GM19452 (cell line): Measurements from ENCODE around the gene MAGI2.

ENCODE experiments used
- ATAC-seq: cut with Tn5 transposase; IDR thresholded peaks from one replicate; pipeline ENCODE4 v1.9.1; 2021; ENCODE audit not compliant: unreplicated experiment

The MAGI2 gene

DNA sequence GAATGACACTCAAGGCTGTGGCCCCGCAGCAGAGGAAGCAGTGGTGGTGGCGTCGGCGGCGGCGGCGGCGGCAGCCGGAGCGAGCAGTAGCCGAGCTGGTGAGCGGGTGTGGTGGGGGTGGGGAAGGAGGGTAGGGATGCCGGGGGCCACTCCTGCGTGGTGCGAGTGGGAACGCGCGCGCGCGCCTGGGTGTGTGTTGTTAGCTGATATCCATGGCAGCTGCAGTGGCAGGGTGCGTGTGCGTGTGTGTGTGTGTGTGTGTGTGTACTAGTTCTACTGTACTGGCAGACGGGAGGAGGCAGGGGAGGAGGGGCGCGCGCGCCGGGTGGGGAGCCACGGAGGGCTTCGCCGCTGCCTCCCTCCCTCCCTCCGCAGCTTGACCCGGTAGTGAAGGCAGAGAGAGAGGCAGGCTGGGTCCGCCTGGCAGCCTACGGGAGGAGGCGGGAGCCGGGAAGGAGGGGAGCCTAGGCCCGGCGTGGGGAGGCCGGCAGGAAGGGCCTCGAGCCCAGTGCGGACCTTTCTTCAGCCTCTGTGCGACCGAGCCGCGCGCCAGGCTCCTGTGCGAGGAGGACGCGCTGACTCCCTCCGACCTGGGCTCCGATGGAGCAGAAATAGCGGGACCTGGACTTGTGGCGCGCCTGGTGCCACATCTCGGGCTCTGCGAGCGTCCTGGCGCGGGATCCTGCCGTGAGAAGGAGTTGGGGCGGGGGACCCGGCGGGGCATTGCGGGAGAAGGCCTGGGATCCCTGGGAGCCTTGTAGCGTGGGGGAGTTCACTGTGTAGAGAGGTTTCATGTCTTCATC lies at the start of gene MAGI2:
TSS of gene MAGI2 (minus strand) at position 110 of the 803 bp plus-strand sequence. CDS start 347 bp downstream, outside the sequence.
- no peak for ATAC-seq

DNA sequence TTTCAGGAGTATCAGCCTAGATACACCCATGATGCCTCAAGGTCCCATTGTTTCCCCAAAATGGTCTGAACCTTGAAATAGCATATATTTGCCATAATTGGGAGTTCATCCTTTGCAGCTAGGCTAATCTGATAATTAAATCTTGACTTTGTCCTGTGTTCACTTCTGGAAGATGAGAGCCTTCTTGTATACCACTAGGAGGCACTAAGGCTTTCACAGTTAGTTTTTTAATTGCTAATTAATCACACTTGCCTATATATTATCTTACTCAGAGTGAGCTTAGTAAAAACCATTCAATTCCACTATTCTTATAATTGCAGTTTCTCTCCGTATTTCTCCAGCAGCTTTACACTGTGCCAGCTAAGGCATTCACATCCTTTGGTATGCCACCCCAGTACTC lies 48.7 kb upstream of the MAGI2 start:
- no peak for ATAC-seq

DNA sequence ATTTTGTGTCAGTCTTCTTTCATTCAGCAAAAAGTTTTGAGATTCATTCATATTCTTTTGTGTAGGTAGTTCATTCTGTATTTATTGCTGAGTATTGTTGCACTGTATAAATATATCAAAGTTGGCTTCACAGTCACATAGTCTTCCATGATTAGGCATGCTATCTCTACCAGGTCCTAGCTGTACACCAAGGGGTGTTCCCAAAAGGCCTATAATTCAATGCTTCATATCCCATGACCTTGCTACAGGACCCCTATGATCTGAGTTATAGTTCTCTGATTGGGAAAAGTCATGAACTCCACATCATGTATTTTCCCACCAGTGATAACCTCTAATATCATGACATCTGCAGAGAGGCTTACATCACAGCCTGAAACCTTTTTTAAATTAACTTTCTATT lies 47.3 kb upstream of the MAGI2 start:
- no peak for ATAC-seq

DNA sequence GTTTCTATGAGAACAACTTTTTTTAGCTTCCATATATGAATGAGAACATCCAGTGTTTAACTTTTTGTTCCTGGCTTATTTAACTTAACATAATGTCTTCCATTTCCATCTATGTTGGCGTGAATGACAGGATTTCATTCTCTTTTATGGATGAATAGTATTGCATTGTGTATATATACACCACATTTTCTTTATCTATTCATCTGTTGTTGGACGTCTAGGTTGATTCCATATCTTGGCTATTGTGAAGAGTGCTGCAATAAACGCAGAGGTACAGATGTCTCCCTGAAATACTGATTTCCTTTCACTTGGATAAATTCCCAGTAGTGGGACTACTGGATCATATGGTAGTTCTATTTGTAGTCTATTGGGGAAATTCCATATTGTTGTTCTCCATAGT lies 44.3 kb upstream of the MAGI2 start:
- no peak for ATAC-seq

DNA sequence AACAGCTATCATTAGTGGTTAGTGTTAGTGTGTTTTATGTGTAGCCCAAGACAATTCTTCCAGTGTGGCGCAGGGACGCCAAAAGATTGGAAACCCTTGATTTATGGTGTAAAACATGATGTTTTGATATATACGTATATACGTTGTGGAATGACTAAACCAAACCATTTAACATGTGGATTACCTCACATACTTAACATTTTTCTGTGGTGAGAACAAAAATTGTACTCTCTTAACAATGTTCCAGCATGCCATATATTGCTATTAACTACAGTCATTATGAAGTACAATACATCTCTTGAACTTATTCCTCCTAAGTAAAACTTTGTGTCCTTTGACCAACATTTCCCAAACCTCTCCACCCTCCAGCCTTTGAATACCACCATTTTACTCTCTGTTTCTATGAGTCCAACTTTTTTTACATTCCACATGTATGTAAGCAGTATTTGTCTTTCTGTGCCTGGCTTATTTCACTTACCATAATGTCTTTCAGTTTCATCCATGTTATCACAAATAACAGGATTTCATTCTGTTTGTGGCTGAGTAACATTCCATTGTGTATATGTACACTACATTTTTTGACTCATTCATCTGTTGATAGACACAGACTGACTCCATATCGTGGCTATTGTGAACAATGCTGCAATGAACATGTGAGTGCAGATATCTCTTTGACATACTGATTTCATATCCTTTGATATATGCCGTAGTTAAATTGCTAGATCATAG lies 42.2 kb upstream of the MAGI2 start:
- ATAC-seq = no peak

DNA sequence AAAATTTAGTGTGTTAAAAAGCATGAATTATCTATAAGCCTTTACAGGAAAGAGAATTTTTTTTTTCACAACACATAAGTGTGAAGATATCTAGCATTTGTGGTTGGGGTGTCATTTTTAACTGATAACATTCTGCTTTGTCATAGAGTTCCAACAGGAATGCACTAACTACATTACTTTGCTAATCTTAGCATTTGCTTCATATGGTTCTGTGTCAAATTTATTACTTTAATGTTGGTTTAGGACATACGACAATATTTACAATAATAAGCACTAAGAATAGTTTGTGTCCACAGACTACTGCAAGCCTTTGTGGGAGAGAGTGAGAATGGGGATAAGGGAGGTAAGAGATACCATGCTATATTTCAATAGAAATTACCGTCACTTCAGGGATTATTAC lies 40.6 kb upstream of the MAGI2 start:
- no peak for ATAC-seq

DNA sequence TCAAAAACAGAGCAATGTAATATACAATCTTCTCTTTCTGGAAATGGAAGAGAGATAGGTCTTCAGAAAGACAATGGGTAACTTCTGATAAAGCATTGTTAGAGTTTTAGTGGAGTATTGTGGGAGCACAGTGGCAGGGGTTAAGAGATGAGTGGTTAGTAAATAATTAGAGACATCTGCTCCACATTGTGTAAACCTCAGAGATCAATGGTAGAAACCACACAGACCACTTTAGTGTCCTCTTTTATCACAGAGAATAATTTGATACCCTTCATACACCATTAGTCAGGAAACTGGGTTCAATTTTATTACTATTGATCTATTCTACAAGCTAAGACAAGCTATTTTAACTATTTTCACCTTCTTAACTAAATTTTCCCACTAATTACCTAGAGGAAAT lies 35.9 kb upstream of the MAGI2 start:
- no peak for ATAC-seq

DNA sequence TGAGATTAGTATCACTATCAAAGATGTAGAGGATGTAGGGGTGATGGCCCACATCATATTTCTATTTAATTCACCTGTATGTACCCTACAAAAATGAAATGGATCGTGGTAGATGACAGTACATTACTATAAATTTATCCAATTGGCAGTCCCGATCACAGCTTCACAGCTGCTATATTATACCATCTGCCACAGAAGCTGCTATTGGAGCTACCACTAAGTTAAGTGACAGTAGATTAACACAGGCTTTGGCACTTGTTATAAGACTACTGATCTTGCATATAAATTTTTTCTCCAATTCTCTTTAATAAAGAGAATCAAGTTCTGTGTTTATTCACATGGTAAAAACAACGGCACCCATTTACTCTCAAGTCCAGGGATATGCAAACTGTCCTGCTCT lies 24.9 kb upstream of the MAGI2 start:
- no peak for ATAC-seq

DNA sequence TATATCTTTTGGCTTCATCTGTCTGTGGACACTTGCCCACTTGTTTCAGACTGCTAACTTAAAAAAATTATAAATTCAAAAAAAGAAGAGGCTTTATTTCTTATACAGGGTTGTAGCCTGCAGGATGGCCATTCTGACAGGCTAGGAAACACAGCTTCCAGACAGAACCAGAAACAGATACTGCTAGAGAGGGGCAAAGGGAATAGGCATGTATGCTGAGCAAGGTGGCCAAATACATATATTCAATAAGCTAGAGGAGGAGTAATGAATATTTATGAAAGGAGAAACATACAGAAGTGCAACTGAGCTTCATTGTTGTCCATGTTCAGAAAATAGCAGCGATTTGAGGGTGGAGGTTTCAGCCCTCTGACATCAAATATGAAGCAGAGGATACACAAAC lies 22.0 kb upstream of the MAGI2 start:
- ATAC-seq = no peak

DNA sequence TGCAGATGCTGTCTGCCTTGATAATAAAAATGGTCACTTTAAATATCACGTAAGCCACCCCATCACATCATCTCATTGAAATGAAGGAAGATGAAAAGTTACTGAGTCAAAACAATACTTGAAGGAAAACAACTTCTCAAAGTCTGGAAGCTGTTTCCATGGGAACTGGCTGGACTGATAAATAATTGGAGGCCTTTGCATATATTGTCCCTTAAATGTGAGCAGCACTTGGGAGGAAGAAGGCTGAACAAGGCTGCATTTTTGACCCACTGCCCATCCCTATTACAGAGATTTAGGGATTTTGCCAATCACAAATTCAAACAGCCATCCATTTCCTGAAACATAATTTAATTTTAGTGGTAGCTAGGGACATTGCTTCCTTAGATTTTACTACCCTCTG lies 18.2 kb upstream of the MAGI2 start:
- no peak for ATAC-seq

DNA sequence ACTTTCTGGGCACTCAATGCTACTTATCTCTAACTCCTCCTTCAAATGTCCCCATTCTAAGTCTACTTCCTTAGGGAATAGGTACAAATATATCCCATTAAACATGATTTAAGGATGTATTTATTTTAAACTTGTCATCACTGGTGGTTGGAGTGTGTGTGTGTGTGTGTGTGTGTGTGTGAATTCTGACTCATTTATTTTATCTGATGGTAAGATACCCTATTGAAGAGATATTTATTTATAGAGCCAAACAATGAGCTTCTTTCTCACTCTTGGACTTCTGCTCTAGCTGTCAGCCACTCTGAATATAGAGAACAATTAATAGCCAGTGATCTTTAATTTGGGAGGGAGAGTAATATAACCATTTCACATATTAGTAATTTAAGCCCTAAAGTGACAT lies 17.8 kb upstream of the MAGI2 start:
- no peak for ATAC-seq

DNA sequence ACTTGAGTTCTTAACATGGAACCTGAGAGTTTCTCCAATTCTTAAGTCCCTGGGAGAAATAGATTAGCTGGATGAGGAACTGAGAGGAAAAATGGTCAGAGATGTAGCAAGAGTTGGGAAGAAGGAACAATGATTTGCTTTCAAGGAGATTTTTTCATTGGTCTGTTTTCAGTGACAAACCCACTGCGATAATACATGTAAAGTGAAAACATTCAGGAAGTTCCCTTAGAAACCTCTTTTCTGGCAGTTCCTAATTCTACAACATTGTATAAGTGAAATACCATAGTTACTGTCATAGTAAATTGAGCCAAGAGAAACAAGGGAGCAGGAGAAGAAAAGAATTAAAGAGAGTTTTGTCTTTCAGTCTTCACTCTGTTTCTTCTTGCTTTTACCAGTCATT lies 12.1 kb upstream of the MAGI2 start:
- no peak for ATAC-seq

DNA sequence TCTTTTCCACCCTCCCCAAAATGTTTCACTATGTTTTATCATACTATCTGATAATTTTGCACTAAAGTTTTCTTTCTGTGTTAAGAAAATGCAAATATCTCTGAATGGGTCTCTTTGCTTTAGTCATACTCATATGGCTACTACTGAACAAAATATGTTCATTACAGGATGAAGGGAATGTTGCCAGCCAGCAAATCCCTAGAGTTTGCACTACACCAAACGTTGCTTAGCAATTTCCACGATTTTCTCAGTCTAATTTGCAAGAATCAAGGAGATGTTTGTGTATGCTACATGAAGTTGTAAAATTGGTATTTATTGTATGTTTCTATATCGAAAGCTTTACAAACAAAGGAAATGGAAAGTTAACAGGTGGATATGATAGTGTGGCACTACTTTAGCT lies 10.6 kb upstream of the MAGI2 start:
- ATAC-seq = no peak

DNA sequence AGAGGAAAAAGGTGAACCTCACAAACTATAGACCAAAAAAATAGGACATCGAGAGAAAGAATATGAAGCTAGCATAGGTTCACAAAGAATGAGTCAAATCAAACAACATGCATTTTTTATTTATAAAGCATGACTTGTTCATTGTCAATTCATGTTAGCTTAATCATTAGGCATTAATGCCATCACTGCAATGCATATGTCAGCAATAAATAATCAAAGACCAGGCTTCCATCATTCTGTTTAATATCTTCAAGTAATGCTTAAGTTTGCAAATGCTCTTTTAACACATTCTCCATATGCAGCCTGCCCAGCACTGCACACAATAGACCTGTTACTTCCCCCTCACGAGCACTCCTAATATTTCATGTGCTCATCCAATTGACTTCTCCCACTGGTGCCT lies 8.9 kb upstream of the MAGI2 start:
- no peak for ATAC-seq

DNA sequence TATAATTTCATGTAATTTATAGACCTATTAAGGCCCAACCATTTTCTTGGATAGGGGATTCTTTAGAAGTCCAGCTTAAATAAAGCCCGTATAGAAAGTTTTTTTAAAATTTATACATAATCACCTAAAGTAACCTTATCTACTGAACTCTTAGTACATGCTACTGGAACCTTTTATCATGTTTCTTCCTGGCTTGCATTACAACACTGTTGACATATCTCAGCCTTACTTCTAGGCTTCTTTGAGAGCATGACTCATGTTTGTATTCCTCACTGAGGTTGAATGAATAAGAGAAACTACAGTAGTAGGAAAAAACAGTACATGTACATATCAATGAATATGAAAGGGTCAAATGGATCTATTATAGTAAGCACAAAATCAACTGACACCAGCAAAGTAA lies 8.2 kb upstream of the MAGI2 start:
- no peak for ATAC-seq

DNA sequence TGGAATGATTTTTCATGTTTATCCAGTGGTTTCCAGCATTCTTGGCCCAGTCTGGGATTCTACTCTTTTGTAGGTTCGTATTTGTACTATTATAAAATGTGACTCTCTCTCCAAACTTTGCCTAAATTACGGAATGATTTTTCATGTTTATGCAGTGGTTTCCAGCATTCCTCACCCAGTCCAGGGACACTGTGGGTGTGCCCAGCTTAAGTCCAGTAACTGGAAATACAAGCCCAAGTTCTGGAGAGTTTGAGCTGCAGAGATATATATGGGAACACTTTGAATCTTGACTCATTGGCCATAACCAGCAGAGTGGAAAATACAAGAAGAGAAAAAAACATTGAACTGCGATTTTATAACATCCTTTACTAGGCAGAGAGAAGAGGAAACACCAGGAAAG lies 5.9 kb upstream of the MAGI2 start:
- ATAC-seq = no peak

DNA sequence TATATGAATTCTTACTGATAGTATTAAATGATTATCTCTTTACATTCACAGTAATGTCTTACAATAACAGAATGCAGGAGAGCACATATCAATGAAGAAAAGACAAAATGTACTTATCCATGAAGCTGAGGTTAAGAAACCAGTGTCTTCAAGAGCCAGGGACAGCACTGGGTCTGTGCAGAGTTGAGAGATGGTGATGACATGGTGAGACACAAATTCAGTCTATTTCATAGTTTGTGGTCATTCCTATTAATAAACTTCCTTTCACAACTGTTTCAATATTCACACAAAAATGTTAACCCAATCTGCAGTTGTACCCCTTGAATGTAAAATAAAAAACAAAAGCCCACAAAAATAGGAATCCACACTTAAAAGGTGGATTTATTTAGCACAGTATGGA lies 5.3 kb upstream of the MAGI2 start:
- ATAC-seq = no peak

DNA sequence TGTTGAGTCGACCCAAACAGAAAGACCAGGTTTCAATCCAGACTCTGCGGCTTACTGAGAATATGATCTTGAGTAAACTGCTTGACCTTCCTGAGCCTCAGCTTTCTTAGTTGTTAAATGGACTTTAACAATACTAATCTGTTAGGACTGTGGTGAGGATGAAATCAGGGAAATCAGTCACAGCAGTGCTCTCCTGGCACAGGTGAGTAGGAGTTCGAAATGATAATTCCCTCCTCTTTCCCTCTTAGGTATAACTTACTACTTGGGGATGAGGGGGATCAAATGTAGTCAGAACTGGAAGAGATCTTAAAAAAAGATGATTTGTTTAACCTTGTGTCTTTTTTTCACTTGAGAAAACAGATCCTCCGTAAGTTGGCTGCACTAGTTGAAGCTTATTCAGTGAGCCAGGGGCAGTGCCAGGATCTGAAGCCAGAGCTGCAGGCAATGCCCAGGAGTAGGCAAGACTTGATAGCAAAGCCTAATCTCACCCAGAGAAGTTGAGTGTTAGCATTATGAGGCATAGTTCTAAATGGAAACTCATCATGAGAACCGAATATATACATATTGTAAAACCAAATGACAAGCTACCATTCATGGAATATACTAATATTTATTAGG lies 1.8 kb upstream of the MAGI2 start:
- ATAC-seq = no peak

DNA sequence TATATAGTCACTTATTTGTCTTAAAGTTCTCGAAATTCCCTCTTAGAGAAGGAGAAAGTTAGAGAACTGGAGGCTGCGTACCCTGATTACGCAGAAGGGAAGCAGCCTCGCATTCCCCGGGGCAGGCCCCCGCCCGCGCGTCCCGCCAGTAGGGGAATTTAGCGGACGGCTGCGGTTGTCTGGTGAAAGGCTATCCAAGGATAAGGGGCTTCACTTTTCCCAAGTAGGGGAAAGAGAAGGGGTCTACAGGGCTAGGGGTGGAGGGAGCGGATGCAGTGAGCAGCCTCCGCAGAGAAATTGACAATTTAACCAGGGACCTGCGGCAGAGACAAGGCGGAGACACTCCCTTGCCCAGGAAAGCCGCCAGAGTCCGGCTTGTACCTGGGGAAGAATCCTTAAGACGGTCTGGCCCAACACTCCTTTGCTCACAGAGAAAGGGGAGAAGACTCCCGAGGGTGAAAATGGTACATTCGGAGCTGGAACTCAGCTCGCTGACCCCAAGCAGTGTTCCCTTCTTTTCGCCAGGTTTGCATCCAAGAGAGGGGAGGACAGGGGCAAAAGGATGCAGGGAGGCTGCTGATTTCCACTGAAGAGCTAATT lies 994 bp upstream of the MAGI2 start:
- ATAC-seq = no peak

DNA sequence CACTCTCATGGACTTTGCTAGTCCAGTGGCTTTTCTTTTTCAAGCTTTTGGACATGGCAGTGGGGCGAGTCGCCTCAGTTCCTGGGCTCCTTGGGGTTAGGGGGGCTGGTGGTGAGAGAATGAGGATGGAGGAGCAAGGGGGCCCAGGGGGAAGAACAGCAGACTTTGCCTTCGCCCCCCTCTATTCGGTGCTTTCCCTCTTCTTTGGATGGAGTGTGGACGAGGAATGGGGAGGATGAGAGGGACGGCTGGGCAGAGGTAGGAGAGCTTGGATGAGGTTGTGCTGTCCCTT lies 255 bp downstream of the MAGI2 start:
- ATAC-seq = no peak

DNA sequence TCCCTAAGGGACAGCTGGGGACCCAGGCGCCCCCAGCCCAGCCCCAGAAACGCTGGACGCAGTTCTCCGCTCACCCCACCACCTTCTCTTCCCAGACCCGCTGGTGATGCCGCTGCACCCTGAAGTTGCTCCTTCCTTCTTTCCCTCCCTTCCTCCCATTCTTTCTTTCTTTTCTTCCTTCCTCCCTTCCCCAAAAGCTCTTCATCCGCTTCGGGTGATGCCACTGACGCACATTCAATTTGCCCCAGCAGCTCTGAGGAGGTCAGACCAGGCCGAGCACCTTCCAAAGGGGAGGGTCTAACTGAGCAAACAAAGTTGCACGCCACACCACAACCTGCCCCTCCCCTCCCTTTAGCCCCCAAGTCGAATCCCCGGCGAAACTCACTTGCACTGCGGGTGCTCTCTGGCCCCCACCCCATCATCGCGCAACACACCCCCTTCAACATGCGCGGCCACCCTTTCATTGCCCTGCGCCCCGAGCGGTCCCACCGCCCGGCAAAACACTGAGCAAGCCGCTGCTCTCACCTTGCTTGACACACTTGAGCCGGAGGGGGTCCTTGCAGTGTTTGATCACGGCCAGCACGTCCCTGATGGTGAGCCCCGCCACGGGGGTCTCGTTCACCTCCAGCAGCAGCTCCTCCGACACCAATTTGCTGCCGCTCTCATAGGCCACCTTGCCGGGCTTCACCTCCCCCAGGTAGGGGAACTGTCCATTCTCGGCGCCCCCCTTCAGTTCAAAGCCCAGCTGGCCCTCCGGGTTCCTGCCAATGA lies 787 bp downstream of the MAGI2 start:
- ATAC-seq = no peak
